ENCODE data around the gene TARM1. TPM values are rescaled to one million over a fixed set of nuclear protein-coding genes. Genes with fewer than 3 reads are reported as not detected.
"Not testable (repeated sequence)": the region's sequence is repeated elsewhere in the genome, so short reads cannot be mapped to it uniquely, and the experiment has no call there.

Gene TARM1
- total RNA-seq, 1 donor from 2014 or later = not detected

DNA sequence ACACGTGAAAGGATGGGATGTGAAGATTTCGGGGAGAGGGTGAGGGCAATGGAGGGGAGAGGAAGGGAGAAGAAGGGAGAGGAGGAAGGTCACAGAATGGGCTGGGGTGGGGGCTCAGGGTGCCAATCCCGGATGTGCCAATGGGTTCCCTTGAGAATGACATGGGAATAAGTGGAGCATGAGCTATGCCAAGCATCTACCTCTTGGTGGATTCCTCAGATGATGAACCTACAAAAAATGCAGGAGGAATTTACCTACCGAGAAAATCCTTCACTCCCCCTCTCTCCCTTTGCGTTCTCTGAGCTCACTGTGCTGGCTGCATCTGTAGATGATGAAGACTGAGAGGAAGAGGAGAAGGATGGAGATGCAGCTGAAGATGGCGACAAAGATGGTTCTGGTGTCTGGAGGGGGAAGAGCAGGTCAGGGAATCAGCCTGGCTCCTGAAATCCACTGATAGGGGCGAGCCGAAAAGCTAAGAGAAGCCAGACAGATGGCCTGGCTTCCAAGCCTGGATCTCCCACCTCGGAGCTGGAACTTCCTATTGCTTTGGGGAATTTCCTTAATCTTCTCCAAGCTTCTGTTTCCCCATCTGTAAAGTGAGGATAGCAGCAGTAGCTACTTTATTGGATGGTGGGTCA, 39.1 kb downstream of the TARM1 start:
- no peaks in the 10 kb centered on the region for H3K36me3 Mint-ChIP-seq (ENCODE audit: low read depth, unreplicated experiment)
- H3K27ac Mint-ChIP-seq (ENCODE audit: unreplicated experiment) = no peak overlapping the region
- DNase-seq (ENCODE audit: low spot score) = no peak
- no peaks in the 10 kb centered on the region for H3K27me3 Mint-ChIP-seq (ENCODE audit: unreplicated experiment)
- H3K4me1 Mint-ChIP-seq (ENCODE audit: unreplicated experiment) = peaks cover 12% of the 10 kb centered on the region
- no peak overlapping the region for H3K4me3 Mint-ChIP-seq (ENCODE audit: unreplicated experiment)
- no peaks in the 10 kb centered on the region for H3K9me3 Mint-ChIP-seq (ENCODE audit: unreplicated experiment)
- TF ChIP-seq, protein P1, sequence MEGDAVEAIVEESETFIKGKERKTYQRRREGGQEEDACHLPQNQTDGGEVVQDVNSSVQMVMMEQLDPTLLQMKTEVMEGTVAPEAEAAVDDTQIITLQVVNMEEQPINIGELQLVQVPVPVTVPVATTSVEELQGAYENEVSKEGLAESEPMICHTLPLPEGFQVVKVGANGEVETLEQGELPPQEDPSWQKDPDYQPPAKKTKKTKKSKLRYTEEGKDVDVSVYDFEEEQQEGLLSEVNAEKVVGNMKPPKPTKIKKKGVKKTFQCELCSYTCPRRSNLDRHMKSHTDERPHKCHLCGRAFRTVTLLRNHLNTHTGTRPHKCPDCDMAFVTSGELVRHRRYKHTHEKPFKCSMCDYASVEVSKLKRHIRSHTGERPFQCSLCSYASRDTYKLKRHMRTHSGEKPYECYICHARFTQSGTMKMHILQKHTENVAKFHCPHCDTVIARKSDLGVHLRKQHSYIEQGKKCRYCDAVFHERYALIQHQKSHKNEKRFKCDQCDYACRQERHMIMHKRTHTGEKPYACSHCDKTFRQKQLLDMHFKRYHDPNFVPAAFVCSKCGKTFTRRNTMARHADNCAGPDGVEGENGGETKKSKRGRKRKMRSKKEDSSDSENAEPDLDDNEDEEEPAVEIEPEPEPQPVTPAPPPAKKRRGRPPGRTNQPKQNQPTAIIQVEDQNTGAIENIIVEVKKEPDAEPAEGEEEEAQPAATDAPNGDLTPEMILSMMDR (IDR thresholded peaks at IDR 0.05; ENCODE audit: unreplicated experiment) = no peak

DNA sequence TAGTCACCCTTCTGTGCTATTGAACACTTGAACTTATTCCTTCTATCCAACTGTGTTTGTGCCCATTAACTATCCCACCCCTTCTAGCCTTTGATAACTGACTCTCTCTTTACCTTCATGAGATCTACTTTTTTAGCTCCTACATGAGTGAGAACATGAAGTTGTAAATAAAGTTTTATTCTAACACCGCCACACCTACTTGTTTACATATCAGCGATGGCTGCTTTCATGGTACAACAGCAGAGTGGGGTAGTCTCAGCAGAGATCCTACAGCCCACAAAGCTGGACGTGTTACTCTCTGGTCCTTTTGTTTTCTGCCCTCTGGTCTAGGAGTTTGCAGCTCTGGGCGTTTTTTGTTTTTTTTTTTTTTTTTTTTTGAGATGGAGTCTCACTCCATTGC, 41.2 kb downstream of the TARM1 start:
- no peak overlapping the region for H3K4me3 Mint-ChIP-seq (ENCODE audit: unreplicated experiment)
- H3K27me3 Mint-ChIP-seq (ENCODE audit: unreplicated experiment) = no peaks in the 10 kb centered on the region
- no peaks in the 10 kb centered on the region for H3K9me3 Mint-ChIP-seq (ENCODE audit: unreplicated experiment)
- TF ChIP-seq, protein P1 (IDR thresholded peaks at IDR 0.05; ENCODE audit: unreplicated experiment) = no peak
- DNase-seq (ENCODE audit: low spot score) = no peak
- H3K4me1 Mint-ChIP-seq (ENCODE audit: unreplicated experiment) = peaks cover 16% of the 10 kb centered on the region
- H3K36me3 Mint-ChIP-seq (ENCODE audit: low read depth, unreplicated experiment) = no peaks in the 10 kb centered on the region
- H3K27ac Mint-ChIP-seq (ENCODE audit: unreplicated experiment) = no peak overlapping the region

DNA sequence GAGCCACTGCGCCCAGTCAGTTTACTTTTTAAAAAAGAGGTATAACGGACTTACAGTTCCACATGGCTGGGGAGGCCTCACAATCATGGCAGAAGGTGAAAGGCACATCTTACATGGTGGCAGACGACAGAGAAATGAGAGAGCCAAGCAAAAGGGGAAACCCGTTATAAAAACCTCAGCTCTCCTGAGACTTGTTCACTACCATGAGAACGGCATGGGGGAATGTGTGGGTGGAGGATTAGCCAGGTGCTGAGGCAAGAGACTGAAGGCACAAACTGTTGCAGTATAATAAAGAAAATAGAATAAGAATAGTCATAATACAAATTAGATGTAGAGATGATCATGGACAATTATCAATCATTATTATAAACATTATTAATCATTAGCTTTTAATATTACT, 44.6 kb downstream of the TARM1 start:
- not testable (repeated sequence) for H3K27me3 Mint-ChIP-seq (ENCODE audit: unreplicated experiment); H3K4me3 Mint-ChIP-seq (ENCODE audit: unreplicated experiment); H3K36me3 Mint-ChIP-seq (ENCODE audit: low read depth, unreplicated experiment); H3K27ac Mint-ChIP-seq (ENCODE audit: unreplicated experiment); DNase-seq (ENCODE audit: low spot score); H3K9me3 Mint-ChIP-seq (ENCODE audit: unreplicated experiment)
- H3K4me1 Mint-ChIP-seq (ENCODE audit: unreplicated experiment) = peaks cover 16% of the 10 kb centered on the region

DNA sequence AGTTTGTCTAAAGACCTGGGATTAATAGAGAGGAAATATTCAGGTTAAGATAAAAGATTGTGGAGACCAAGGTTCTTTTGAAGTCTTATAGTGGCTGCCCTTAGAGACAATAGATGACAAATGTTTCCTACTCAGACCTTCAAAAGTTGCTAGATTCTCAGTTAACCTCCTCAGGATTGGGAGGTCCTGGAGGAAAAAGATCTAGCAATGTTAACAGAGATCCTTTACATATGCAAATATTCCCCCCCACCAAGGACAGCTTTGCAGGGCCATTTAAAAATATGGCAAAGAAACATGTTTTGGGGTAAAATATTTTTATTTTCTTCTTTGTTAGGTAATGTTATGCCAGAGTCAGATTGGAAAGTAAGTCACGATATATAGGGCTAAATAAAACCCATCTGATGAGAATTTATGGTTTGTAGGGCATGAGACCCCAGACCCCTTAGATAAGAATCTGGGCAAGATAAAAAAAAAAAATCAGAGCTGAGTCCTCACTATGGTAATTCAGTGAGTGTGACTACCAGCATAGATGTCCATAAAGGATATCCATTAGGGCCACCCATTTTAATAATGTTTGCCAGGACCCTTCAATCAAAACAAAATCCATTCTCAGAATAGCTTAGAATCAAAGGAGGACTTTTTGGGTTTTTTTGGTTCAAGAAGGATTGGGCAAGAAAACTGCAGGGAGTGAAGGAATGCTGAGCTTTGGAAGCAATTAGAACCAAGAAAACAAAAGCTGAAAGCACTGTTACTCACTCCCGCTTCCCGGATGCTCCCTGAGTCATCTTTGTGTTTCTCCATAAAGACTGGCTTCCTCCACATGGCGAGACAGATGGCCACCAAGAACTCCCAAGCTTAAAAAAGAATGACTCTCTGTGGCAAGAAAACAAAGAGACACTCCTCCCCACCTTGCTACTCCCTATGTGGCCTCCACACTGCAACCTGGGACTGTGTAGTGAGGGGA, 45.7 kb downstream of the TARM1 start:
- Mint-ChIP-seq H3K27me3 (ENCODE audit: unreplicated experiment) (no peaks in the 10 kb centered on the region), H3K4me3 (ENCODE audit: unreplicated experiment) (no peak overlapping the region), H3K36me3 (ENCODE audit: low read depth, unreplicated experiment) (no peaks in the 10 kb centered on the region), H3K9me3 (ENCODE audit: unreplicated experiment) (no peaks in the 10 kb centered on the region), H3K27ac (ENCODE audit: unreplicated experiment) (no peak overlapping the region), H3K4me1 (ENCODE audit: unreplicated experiment) (peaks cover 12% of the 10 kb centered on the region)
- DNase-seq (ENCODE audit: low spot score) = no peak
- TF ChIP-seq, protein P1 (IDR thresholded peaks at IDR 0.05; ENCODE audit: unreplicated experiment) = no peak

DNA sequence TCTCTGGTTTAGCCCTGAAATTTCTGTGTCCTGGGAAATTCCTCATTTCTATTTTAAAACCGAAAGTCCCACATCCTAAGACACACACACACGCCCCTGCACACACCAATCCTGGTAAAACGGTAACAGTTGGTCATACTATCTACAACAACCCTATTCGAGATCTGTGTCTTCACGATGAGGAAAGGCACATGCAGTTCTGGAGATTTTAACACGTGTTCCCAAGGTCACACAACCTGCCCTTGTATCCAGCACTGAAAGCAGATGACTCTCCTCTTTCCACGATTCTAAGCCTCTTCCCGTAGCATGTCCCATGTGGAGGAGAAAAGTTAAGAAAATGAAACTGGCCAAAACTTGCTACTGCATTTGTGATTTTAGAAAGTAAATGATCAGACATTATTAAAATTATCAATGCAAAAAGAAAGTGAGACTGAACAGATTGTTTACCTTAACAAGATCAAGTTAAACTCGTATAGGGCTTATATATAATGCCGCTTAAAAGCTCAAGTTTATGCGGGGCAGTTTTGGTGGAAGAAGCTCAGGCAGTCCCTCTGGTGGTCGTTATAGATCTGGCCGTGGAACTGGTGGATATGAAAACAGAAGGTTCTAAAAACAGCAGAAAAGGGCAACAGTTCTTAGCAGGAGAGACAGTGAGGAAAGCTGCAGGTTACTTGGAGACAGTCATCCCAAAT, 50.1 kb downstream of the TARM1 start:
- TF ChIP-seq, protein P1 (IDR thresholded peaks at IDR 0.05; ENCODE audit: unreplicated experiment) = peak; percentile 51
- no peaks in the 10 kb centered on the region for H3K9me3 Mint-ChIP-seq (ENCODE audit: unreplicated experiment)
- H3K27ac Mint-ChIP-seq (ENCODE audit: unreplicated experiment) = no peak overlapping the region
- no peaks in the 10 kb centered on the region for H3K36me3 Mint-ChIP-seq (ENCODE audit: low read depth, unreplicated experiment)
- peaks cover 2% of the 10 kb centered on the region for H3K27me3 Mint-ChIP-seq (ENCODE audit: unreplicated experiment)
- peaks cover 4% of the 10 kb centered on the region for H3K4me1 Mint-ChIP-seq (ENCODE audit: unreplicated experiment)
- DNase-seq (ENCODE audit: low spot score) = peak; percentile 24
- H3K4me3 Mint-ChIP-seq (ENCODE audit: unreplicated experiment) = no peak overlapping the region

Data from endothelial cell (in vitro differentiated cells).